T-helper 2 cell treated with Interferon-gamma antibody and Interleukin-4, amounts not matched to agents 100 ng/mL and 5 ng/mL, for 36 hours (primary cell): ENCODE results near the gene NOP9. TPM values are rescaled to one million over a fixed set of nuclear protein-coding genes. Genes with fewer than 3 reads are reported as not detected.
"Not testable (repeated sequence)": the region's sequence is repeated elsewhere in the genome, so short reads cannot be mapped to it uniquely, and the experiment has no call there.

ENCODE experiments used
- intact Hi-C: fragments of 100-400 bp; cut with micrococcal nuclease; formaldehyde crosslinking; loops from one replicate; pipeline ENCODE4 v1.15.1; 2023
- total RNA-seq: library from RNA; stranded (reverse); gene quantifications from 2 replicates; pipeline ENCODE4 v1.2.3, GENCODE V29; 2022

Gene NOP9
- total RNA-seq, 1 donor from 2014 or later: 41.6 TPM

GRCh38 chr14:24340606-24341005 lies 41.0 kb downstream of the NOP9 start:
- intact Hi-C loops: no loop called here

GRCh38 chr14:24342889-24343288 lies 43.2 kb downstream of the NOP9 start:
- intact Hi-C loops: no loop called here

- intact Hi-C loops: no loop called here
These were observed 44.4 kb downstream of the NOP9 start for GRCh38 chr14:24343795-24344660.

- intact Hi-C loops: no loop called here
These were observed 47.5 kb downstream of the NOP9 start for GRCh38 chr14:24347134-24347533.

- intact Hi-C loops: no loop called here
These were observed 48.5 kb downstream of the NOP9 start for GRCh38 chr14:24348186-24348585.

- intact Hi-C loops: no loop called here
These were observed 50.1 kb downstream of the NOP9 start for GRCh38 chr14:24349742-24350141.

GRCh38 chr14:24351517-24351916 lies 51.9 kb downstream of the NOP9 start:
- intact Hi-C loops: no loop called here

- intact Hi-C loops: no loop called here
These were observed 54.2 kb downstream of the NOP9 start for GRCh38 chr14:24353559-24354481.

GRCh38 chr14:24354482-24354825 lies 54.8 kb downstream of the NOP9 start:
- intact Hi-C loops: not testable (repeated sequence)

- intact Hi-C loops: no loop called here
These were observed 55.4 kb downstream of the NOP9 start for GRCh38 chr14:24355009-24355408.

GRCh38 chr14:24356208-24356607 lies 56.6 kb downstream of the NOP9 start:
- intact Hi-C loops: no loop called here

Other genes starting within 250 kb of the NOP9 start
- 0.73 and 0.82 TPM in 2 replicates for gene CARMIL3, start 247.8 kb upstream of the NOP9 start, total RNA-seq
- gene CPNE6, start 228.3 kb upstream of the NOP9 start, total RNA-seq: not detected in 2 replicates
- gene PCK2, start 205.5 kb upstream of the NOP9 start, total RNA-seq: 55.4 and 60.4 TPM in 2 replicates
- gene DCAF11, start 185.1 kb upstream of the NOP9 start, total RNA-seq: 81.8 and 84.9 TPM in 2 replicates
- 2.4 and 2.9 TPM in 2 replicates for gene NRL, start 184.9 kb upstream of the NOP9 start, total RNA-seq
- gene FITM1, start 169.2 kb upstream of the NOP9 start, total RNA-seq: 0.57 and 1.1 TPM in 2 replicates
- gene PSME1, start 163.7 kb upstream of the NOP9 start, total RNA-seq: 517 and 520 TPM in 2 replicates
- 22.1 and 23.3 TPM in 2 replicates for gene EMC9, start 158.3 kb upstream of the NOP9 start, total RNA-seq
- gene PSME2, start 153.2 kb upstream of the NOP9 start, total RNA-seq: 725 and 729 TPM in 2 replicates
- gene RNF31, start 152.4 kb upstream of the NOP9 start, total RNA-seq: 128 and 138 TPM in 2 replicates
- 264 and 265 TPM in 2 replicates for gene IRF9, start 138.6 kb upstream of the NOP9 start, total RNA-seq
- gene REC8, start 127.8 kb upstream of the NOP9 start, total RNA-seq: 66.0 and 68.7 TPM in 2 replicates
- 50.2 and 55.0 TPM in 2 replicates for gene IPO4, start 111.0 kb upstream of the NOP9 start, total RNA-seq
- 41.2 and 42.6 TPM in 2 replicates for gene TM9SF1, start 104.4 kb upstream of the NOP9 start, total RNA-seq
- 0.34 and 0.39 TPM in 2 replicates for gene TSSK4, start 94.2 kb upstream of the NOP9 start, total RNA-seq
- 85.8 and 90.3 TPM in 2 replicates for gene CHMP4A, start 86.4 kb upstream of the NOP9 start, total RNA-seq
- 11.1 and 13.8 TPM in 2 replicates for gene MDP1, start 83.8 kb upstream of the NOP9 start, total RNA-seq
- gene NEDD8, start 67.5 kb upstream of the NOP9 start, total RNA-seq: 191 and 199 TPM in 2 replicates
- gene GMPR2, start 66.9 kb upstream of the NOP9 start, total RNA-seq: 59.8 and 60.9 TPM in 2 replicates
- 129 and 136 TPM in 2 replicates for gene TINF2, start 57.2 kb upstream of the NOP9 start, total RNA-seq
- gene TGM1, start 36.7 kb upstream of the NOP9 start, total RNA-seq: 4.1 and 5.6 TPM in 2 replicates
- gene RABGGTA, start 28.3 kb upstream of the NOP9 start, total RNA-seq: 45.9 and 54.4 TPM in 2 replicates
- gene DHRS1, start 70 bp upstream of the NOP9 start, total RNA-seq: 20.7 and 29.6 TPM in 2 replicates
- gene CIDEB, start 8.1 kb downstream of the NOP9 start, total RNA-seq: 28.6 and 29.5 TPM in 2 replicates
- gene LTB4R2, start 10.3 kb downstream of the NOP9 start, total RNA-seq: 16.6 and 17.5 TPM in 2 replicates
- 19.2 and 23.4 TPM in 2 replicates for gene LTB4R, start 11.7 kb downstream of the NOP9 start, total RNA-seq
- 3.5 and 5.8 TPM in 2 replicates for gene ADCY4, start 35.2 kb downstream of the NOP9 start, total RNA-seq
- 29.7 and 34.6 TPM in 2 replicates for gene RIPK3, start 40.1 kb downstream of the NOP9 start, total RNA-seq
- gene NFATC4, start 68.3 kb downstream of the NOP9 start, total RNA-seq: 0.09 TPM in 1 of 2 replicates, not detected in the other
- 0.14 TPM in 2 replicates for gene NYNRIN, start 99.2 kb downstream of the NOP9 start, total RNA-seq
- gene CBLN3, start 129.8 kb downstream of the NOP9 start, total RNA-seq: 5.0 and 5.5 TPM in 2 replicates
- 76.6 and 79.3 TPM in 2 replicates for gene KHNYN, start 130.1 kb downstream of the NOP9 start, total RNA-seq
- gene SDR39U1, start 142.9 kb downstream of the NOP9 start, total RNA-seq: 48.2 and 56.4 TPM in 2 replicates
- not detected in 2 replicates for gene CMA1, start 208.4 kb downstream of the NOP9 start, total RNA-seq